Measurements from ENCODE around the gene BCL11B. TPM values are rescaled to one million over a fixed set of nuclear protein-coding genes. Genes with fewer than 3 reads are reported as not detected.

BCL11B gene
- total and polyA plus RNA-seq, 2 donors (not counting 1 experiment from before 2014, with no cell fraction given): 0.33 to 0.42 TPM

DNA sequence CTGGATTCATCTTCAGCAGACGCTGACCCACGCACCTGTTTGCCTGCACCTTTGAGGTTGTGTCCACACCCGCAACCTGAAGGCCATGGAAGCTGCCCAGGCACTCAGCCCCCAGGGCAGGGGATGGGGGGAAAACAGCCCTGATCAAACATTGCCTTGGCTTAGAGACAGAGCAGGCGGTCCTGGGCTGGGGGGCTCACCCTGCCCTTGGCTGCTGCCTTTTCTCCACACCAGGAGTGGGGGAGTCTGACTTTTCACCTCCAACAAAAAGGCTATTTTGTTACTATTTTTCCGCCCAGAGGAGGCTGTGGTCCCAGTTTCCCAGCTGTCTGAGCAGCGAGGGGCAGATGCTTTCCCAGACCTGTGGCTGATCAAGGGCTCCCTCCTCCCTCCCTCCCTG, 24.2 kb downstream of the BCL11B start:
- peaks cover 49% of the 10 kb centered on the region for H3K27me3 Mint-ChIP-seq
- no peaks in the 10 kb centered on the region for H3K4me1 Mint-ChIP-seq
- Histone ChIP-seq H3K4me3 (ENCODE audit: control extremely low read depth in 1 of 5, extremely low read depth in 1 of 5, insufficient read depth in 1 of 5, low read depth in 2 of 5, low read length in 4 of 5) (no peak overlapping the region), H3K9me3 (ENCODE audit: control extremely low read depth in 1 of 3, control insufficient read depth in 2 of 3, insufficient read depth in 1 of 3, low read length in 2 of 3) (peaks cover 0 to 11% (median 0%) of the 10 kb centered on the region in 3 donors), H4K20me1 (ENCODE audit: control insufficient read depth, insufficient read depth, low read length, poor library complexity, severe bottlenecking) (no peaks in the 10 kb centered on the region), H3K36me3 (replicated peaks in 1 of 2; ENCODE audit: control extremely low read depth in 1 of 2, control insufficient read depth in 1 of 2, extremely low read depth in 1 of 2, insufficient read depth in 2 of 2, low read length in 1 of 2) (no peaks in the 10 kb centered on the region), H3K4me1 (ENCODE audit: control insufficient read depth in 2 of 2, insufficient read depth in 2 of 2, low read length in 2 of 2) (no peaks in the 10 kb centered on the region), H3K79me2 (ENCODE audit: control insufficient read depth, insufficient read depth, low read length) (no peaks in the 10 kb centered on the region), H2AFZ (ENCODE audit: insufficient read depth, low read depth, low read length, poor library complexity, severe bottlenecking) (no peak overlapping the region), H3K4me2 (replicated peaks; ENCODE audit: low read depth, low read length, poor library complexity, severe bottlenecking) (no peak overlapping the region), H3K27ac (ENCODE audit: low read length in 2 of 2) (no peak overlapping the region), H3K27me3 (replicated peaks in 1 of 4; ENCODE audit: control extremely low read depth in 1 of 4, control insufficient read depth in 3 of 4, insufficient read depth in 4 of 4, low read length in 3 of 4) (peaks cover 0 to 36% (median 7%) of the 10 kb centered on the region in 4 experiments), H3K9ac (ENCODE audit: low read length) (no peak overlapping the region)
- WGBS (ENCODE audit: insufficient coverage): 80% methylated on average over 6 of the region's 6 CpGs
- no peak overlapping the region for H3K4me3 Mint-ChIP-seq
- ATAC-seq (ENCODE audit: low read depth): no peak
- ChIA-PET POLR2A (no interaction called here), CTCF (no interaction called here)
- intact Hi-C loops (cut with micrococcal nuclease): no loop called here
- DNase-seq: no peak
- TF ChIP-seq, protein P1, sequence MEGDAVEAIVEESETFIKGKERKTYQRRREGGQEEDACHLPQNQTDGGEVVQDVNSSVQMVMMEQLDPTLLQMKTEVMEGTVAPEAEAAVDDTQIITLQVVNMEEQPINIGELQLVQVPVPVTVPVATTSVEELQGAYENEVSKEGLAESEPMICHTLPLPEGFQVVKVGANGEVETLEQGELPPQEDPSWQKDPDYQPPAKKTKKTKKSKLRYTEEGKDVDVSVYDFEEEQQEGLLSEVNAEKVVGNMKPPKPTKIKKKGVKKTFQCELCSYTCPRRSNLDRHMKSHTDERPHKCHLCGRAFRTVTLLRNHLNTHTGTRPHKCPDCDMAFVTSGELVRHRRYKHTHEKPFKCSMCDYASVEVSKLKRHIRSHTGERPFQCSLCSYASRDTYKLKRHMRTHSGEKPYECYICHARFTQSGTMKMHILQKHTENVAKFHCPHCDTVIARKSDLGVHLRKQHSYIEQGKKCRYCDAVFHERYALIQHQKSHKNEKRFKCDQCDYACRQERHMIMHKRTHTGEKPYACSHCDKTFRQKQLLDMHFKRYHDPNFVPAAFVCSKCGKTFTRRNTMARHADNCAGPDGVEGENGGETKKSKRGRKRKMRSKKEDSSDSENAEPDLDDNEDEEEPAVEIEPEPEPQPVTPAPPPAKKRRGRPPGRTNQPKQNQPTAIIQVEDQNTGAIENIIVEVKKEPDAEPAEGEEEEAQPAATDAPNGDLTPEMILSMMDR (IDR thresholded peaks at IDR 0.05): no peak
- no peak for TF ChIP-seq EZH2 (IDR thresholded peaks at IDR 0.05; ENCODE audit: borderline replicate concordance, insufficient read depth, low read depth, low read length, poor library complexity, severe bottlenecking)
- H3K27ac Mint-ChIP-seq: no peak overlapping the region
- H3K9me3 Mint-ChIP-seq (ENCODE audit: insufficient read depth): no peaks in the 10 kb centered on the region

- H3K79me2 ChIP-seq (ENCODE audit: control insufficient read depth, insufficient read depth, low read length): no peaks in the 10 kb centered on the region
- no peak overlapping the region for H3K4me2 ChIP-seq (replicated peaks; ENCODE audit: low read depth, low read length, poor library complexity, severe bottlenecking)
- Mint-ChIP-seq H3K4me1 (no peaks in the 10 kb centered on the region), H3K27ac (no peak overlapping the region), H3K27me3 (peaks cover 48% of the 10 kb centered on the region), H3K9me3 (ENCODE audit: insufficient read depth) (no peaks in the 10 kb centered on the region), H3K4me3 (no peak overlapping the region)
- POLR2A ChIA-PET: no interaction called here
- H3K27me3 ChIP-seq (replicated peaks in 1 of 4; ENCODE audit: control extremely low read depth in 1 of 4, control insufficient read depth in 3 of 4, insufficient read depth in 4 of 4, low read length in 3 of 4): peaks cover 0 to 37% (median 7%) of the 10 kb centered on the region in 4 experiments
- no peaks in the 10 kb centered on the region for H4K20me1 ChIP-seq (ENCODE audit: control insufficient read depth, insufficient read depth, low read length, poor library complexity, severe bottlenecking)
- no peak overlapping the region for H3K4me3 ChIP-seq (ENCODE audit: control extremely low read depth in 1 of 5, extremely low read depth in 1 of 5, insufficient read depth in 1 of 5, low read depth in 2 of 5, low read length in 4 of 5)
- 67% methylated on average over 6 of the region's 9 CpGs for WGBS (ENCODE audit: insufficient coverage)
- no peak overlapping the region for H2AFZ ChIP-seq (ENCODE audit: insufficient read depth, low read depth, low read length, poor library complexity, severe bottlenecking)
- H3K4me1 ChIP-seq (ENCODE audit: control insufficient read depth in 2 of 2, insufficient read depth in 2 of 2, low read length in 2 of 2): no peaks in the 10 kb centered on the region
- DNase-seq (no peak), ATAC-seq (ENCODE audit: low read depth) (no peak)
- H3K9ac ChIP-seq (ENCODE audit: low read length): no peak overlapping the region
- TF ChIP-seq, protein P1 (IDR thresholded peaks at IDR 0.05): no peak
- TF ChIP-seq EZH2 (IDR thresholded peaks at IDR 0.05; ENCODE audit: borderline replicate concordance, insufficient read depth, low read depth, low read length, poor library complexity, severe bottlenecking): no peak
- no peaks in the 10 kb centered on the region for H3K36me3 ChIP-seq (replicated peaks in 1 of 2; ENCODE audit: control extremely low read depth in 1 of 2, control insufficient read depth in 1 of 2, extremely low read depth in 1 of 2, insufficient read depth in 2 of 2, low read length in 1 of 2)
- H3K9me3 ChIP-seq (ENCODE audit: control extremely low read depth in 1 of 3, control insufficient read depth in 2 of 3, insufficient read depth in 1 of 3, low read length in 2 of 3): peaks cover 0 to 13% (median 0%) of the 10 kb centered on the region in 3 donors
- CTCF ChIA-PET: no interaction called here
- H3K27ac ChIP-seq (ENCODE audit: low read length in 2 of 2): no peak overlapping the region
- intact Hi-C loops (cut with micrococcal nuclease): no loop called here
These were observed 24.8 kb downstream of the BCL11B start for GRCh38 chr14:99247101-99247729.
